AG04450 (cell line): ENCODE results near the gene SPEM1. TPM values are rescaled to one million over a fixed set of nuclear protein-coding genes. Genes with fewer than 3 reads are reported as not detected.

Source experiments
- CTCF ChIA-PET: fragments of 300-600, 350-600 bp; formaldehyde crosslinking; extraction: SDS; loops from one replicate; lab custom pipeline; 2022; ENCODE audit warnings: antibody characterized with exemption, inconsistent platforms; lab: Charles Lee
- POLR2A ChIA-PET: fragments of 350-600 bp; formaldehyde crosslinking; extraction: SDS; loops from one replicate; lab custom pipeline; 2021; ENCODE audit warnings: antibody characterized with exemption, inconsistent platforms; lab: Yijun Ruan, JAX
- DNase-seq: peaks from one replicate; pipeline ENCODE4 v3.0.0-alpha.2; 2011; ENCODE audit warnings: low read depth, low spot score
- H3K27ac ChIP-seq: one replicate; pipeline ENCODE4 v1.5.1; 2012; ENCODE audit warnings: low read depth, low read length, control low read depth
- H3K27me3 ChIP-seq: one replicate; pipeline ENCODE4 v1.6.0; 2012; ENCODE audit warnings: low read length; ENCODE audit not compliant: control insufficient read depth, insufficient read depth
- H3K4me3 ChIP-seq: 2 replicates; pipeline ENCODE4 v1.5.1; 2011; ENCODE audit warnings: mild to moderate bottlenecking, low read depth, low read length, control low read depth
- H3K9me3 ChIP-seq: 2 replicates; pipeline ENCODE4 v1.5.1; 2012; ENCODE audit warnings: low read length; ENCODE audit not compliant: control insufficient read depth, insufficient read depth
- polyA plus RNA-seq: library from polyadenylated mRNA; depleted of rRNA; stranded (reverse); fragments of >200 nt; gene quantifications from 2 replicates; pipeline ENCODE4 v1.2.3, GENCODE V29; 2011
- TF ChIP-seq, protein P1 (sequence below): IDR thresholded peaks from 2 replicates; pipeline ENCODE4 v1.5.1; 2011; ENCODE audit warnings: low read depth, low read length, control low read depth, inconsistent platforms

Gene SPEM1
- polyA plus RNA-seq, 1 experiment: not detected

GRCh38 chr17:7440834-7441195 is 20.7 kb downstream of the SPEM1 start:
- no peak overlapping the region for H3K27ac ChIP-seq
- ChIA-PET CTCF (interaction anchor here (0.6 kb wide), 3 partner anchors 8 to 55 kb away, joined by 3 to 6 read pairs (median 4); no protein-coding TSS in a partner anchor), POLR2A (interaction anchor here (0.6 to 1.0 kb wide), 2 partner anchors 35 to 37 kb away, joined by 3 to 4 read pairs; no protein-coding TSS in a partner anchor)
- peak overlapping the region; percentile 56 for H3K4me3 ChIP-seq
- DNase-seq: no peak
- TF ChIP-seq, protein P1, sequence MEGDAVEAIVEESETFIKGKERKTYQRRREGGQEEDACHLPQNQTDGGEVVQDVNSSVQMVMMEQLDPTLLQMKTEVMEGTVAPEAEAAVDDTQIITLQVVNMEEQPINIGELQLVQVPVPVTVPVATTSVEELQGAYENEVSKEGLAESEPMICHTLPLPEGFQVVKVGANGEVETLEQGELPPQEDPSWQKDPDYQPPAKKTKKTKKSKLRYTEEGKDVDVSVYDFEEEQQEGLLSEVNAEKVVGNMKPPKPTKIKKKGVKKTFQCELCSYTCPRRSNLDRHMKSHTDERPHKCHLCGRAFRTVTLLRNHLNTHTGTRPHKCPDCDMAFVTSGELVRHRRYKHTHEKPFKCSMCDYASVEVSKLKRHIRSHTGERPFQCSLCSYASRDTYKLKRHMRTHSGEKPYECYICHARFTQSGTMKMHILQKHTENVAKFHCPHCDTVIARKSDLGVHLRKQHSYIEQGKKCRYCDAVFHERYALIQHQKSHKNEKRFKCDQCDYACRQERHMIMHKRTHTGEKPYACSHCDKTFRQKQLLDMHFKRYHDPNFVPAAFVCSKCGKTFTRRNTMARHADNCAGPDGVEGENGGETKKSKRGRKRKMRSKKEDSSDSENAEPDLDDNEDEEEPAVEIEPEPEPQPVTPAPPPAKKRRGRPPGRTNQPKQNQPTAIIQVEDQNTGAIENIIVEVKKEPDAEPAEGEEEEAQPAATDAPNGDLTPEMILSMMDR: no peak
- H3K9me3 ChIP-seq: peaks cover 4% of the 10 kb centered on the region; the same call in 1 of the 2 replicates
- peaks cover 31% of the 10 kb centered on the region for H3K27me3 ChIP-seq

DNA sequence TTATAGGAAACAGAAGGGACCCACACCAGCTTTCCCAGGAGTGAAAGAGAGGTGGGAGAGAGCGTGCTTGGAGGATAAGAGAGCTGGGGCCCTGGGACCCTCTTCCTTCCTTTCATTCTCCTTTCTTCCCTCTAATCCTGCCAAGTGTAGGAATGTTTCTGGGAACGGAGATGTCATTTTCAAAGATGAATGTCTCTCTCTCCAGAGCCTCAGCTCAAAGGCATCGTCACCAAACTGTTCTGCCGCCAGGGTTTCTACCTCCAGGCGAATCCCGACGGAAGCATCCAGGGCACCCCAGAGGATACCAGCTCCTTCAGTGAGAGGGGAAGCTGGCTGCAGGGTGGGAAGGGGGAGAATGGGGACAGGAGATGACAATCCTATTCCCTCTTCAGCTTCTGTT is 21.1 kb downstream of the SPEM1 start:
- H3K27me3 ChIP-seq: peaks cover 30% of the 10 kb centered on the region
- H3K4me3 ChIP-seq: no peak overlapping the region
- ChIA-PET POLR2A (interaction anchor here (0.6 to 1.0 kb wide), 2 partner anchors 36 kb away, joined by 3 to 4 read pairs; no protein-coding TSS in a partner anchor), CTCF (interaction anchor here (0.6 kb wide), 2 partner anchors 19 to 55 kb away, joined by 4 to 6 read pairs; no protein-coding TSS in a partner anchor)
- TF ChIP-seq, protein P1: no peak
- H3K27ac ChIP-seq: peak overlapping the region; percentile 21
- DNase-seq: no peak
- no peaks in the 10 kb centered on the region; the same call in 1 of the 2 replicates for H3K9me3 ChIP-seq

GRCh38 chr17:7442142-7442541 is 22.0 kb downstream of the SPEM1 start:
- no peak for DNase-seq
- no peaks in the 10 kb centered on the region; the same call in 1 of the 2 replicates for H3K9me3 ChIP-seq
- H3K27me3 ChIP-seq: peaks cover 36% of the 10 kb centered on the region
- TF ChIP-seq, protein P1: no peak
- POLR2A ChIA-PET: no interaction called here
- H3K4me3 ChIP-seq: no peak overlapping the region
- H3K27ac ChIP-seq: no peak overlapping the region
- CTCF ChIA-PET: interaction anchor here (1.9 kb wide), 1 partner anchor 118 kb away, joined by 6 read pairs; no protein-coding TSS in a partner anchor

- POLR2A ChIA-PET: interaction anchor here (0.6 to 1.5 kb wide), 5 partner anchors 8 to 40 kb away, joined by 3 to 6 read pairs (median 3); partner anchors contain the start of genes POLR2A and TMEM102
- CTCF ChIA-PET: interaction anchor here (0.6 to 1.9 kb wide), 4 partner anchors 71 to 201 kb away, joined by 3 to 6 read pairs (median 4); partner anchors contain the start of gene GABARAP
- Histone ChIP-seq H3K27ac (no peak overlapping the region), H3K27me3 (peaks cover 28% of the 10 kb centered on the region), H3K9me3 (no peaks in the 10 kb centered on the region; the same call in 1 of the 2 replicates), H3K4me3 (no peak overlapping the region)
- TF ChIP-seq, protein P1: no peak
- no peak for DNase-seq
Measured at GRCh38 chr17:7443499-7444485, 23.7 kb downstream of the SPEM1 start.
